ENCODE data around the gene ZNF197. TPM values are rescaled to one million over a fixed set of nuclear protein-coding genes. Genes with fewer than 3 reads are reported as not detected.
"Not testable (repeated sequence)": the region's sequence is repeated elsewhere in the genome, so short reads cannot be mapped to it uniquely, and the experiment has no call there.

ZNF197 gene
- polyA plus RNA-seq (2012; ENCODE audit: insufficient read depth, insufficient read length) = 8.2 TPM

DNA sequence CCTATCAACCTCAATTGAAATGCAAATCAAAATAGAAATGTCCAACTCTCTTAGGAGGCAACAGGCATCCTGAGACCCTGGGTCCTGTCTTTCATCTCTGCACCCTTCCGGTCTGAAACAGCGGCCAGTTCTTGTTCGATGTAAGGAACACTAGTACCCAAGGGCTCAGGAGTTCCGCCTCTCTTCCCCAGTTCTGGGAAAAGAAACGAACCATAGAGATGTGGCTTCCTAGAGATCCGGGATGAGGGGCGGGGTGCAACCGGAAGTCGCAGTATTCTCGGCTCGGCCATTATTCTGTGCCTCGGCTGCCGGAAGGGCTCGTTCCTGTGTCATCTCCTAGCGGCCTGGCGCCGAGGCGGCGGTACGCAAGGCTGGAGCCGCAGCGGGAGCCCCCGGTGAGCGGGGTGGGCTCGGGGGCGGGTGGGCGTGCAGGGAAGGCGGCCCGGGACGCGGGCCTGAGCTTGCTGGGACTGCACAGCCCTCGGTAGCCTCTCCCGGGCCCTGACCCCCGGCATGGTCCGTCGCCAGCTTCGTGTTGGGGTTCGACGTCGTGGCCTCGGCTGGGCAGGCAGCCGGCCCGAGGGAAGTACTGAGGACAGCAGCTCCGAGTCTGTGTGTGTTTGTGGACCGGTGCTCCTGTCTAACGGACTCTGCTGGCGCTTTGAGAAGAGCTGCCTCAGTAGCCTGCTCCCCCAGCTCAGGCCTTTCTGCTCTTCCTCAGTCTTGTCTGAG lies at the start of gene ZNF197:
TSS of gene ZNF197 (plus strand) at position 288 of the 732 bp plus-strand sequence. CDS start 4,119 bp downstream, outside the sequence.
- DNase-seq (ENCODE audit: low read depth, low spot score) = peak; percentile 55
- H3K4me3 ChIP-seq (ENCODE audit: low read length) = peak within 1 kb of the TSS; percentile 81

- no peak overlapping the region for H3K4me3 ChIP-seq (ENCODE audit: low read length)
- no peak for DNase-seq (ENCODE audit: low read depth, low spot score)
These were observed 48.2 kb upstream of the ZNF197 start for GRCh38 chr3:44576613-44577012.

- not testable (repeated sequence) for DNase-seq (ENCODE audit: low read depth, low spot score); H3K4me3 ChIP-seq (ENCODE audit: low read length)
These were observed 47.4 kb upstream of the ZNF197 start for GRCh38 chr3:44577354-44577952.

DNA sequence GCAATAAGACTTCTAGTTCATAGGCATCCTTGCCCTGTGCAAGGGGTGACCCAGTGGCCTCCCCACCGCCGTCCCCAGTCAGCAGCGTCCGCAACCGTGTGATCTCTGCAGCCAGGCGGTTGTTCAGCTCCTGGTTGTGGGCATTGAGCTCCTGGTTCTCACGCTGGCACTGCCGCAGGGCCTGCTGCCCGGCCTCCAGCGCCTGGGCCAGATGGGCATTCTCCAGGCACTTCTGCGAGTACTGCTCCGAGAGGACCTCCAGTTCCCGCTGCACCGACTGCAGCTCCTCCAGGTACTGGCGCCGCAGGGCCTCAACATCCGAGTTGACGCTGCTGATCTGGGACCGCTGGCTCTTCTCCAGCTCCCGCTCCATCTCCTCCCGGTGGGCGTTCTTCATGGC lies 46.5 kb upstream of the ZNF197 start:
- DNase-seq (ENCODE audit: low read depth, low spot score); H3K4me3 ChIP-seq (ENCODE audit: low read length): not testable (repeated sequence)

DNA sequence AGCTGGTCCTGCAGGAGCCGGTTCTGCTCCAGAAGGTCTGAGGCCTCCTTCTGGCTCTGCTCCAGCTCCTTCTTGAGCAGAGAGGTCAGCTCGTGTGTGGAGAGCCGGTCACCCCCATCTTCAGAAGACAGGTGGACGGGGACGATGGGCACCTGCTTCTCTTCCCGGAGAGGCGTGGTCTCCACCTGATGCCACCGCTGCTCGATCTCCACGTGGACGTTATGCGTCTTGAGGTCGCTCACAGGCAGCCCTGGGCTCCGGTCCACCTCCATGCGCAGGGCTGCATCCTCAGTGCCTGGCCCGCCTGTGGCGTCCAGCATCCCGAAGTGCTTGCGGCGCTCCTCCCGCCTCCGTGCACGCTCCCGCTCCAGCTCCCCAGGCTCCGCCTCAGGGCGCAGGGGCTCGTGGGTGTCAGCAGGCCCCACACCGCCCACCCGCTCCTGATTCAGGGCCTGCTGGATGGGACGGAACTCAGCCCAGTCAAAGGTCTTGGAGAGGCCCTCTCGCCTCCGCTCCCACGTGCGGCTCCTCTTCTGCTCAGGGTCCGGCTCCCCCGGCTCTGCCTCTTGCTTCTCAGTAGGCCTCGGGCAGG lies 45.8 kb upstream of the ZNF197 start:
- DNase-seq (ENCODE audit: low read depth, low spot score); H3K4me3 ChIP-seq (ENCODE audit: low read length): not testable (repeated sequence)

- DNase-seq (ENCODE audit: low read depth, low spot score); H3K4me3 ChIP-seq (ENCODE audit: low read length): not testable (repeated sequence)
These were observed 45.1 kb upstream of the ZNF197 start for GRCh38 chr3:44579749-44580148.

DNA sequence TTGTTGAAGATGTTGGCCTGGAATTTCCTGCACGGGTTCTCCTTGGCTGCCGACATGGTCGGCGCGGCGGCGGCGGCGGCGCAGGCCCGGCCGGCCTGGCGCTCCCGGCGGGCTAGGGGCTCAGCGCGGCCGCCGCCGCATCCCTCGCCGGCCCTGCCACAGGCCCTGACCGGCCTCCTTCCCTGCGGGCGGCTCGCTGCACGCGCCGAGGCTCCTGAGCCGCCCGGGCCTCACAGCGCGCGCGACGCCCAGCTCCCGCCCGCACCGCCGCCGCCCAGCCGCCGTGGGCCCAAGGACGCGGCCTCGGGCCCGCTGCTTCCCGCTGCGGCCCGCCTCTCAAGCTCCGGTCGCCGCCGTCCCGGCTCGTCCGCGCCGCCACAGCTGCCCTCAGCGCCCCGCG lies 43.9 kb upstream of the ZNF197 start:
- not testable (repeated sequence) for DNase-seq (ENCODE audit: low read depth, low spot score); H3K4me3 ChIP-seq (ENCODE audit: low read length)

DNA sequence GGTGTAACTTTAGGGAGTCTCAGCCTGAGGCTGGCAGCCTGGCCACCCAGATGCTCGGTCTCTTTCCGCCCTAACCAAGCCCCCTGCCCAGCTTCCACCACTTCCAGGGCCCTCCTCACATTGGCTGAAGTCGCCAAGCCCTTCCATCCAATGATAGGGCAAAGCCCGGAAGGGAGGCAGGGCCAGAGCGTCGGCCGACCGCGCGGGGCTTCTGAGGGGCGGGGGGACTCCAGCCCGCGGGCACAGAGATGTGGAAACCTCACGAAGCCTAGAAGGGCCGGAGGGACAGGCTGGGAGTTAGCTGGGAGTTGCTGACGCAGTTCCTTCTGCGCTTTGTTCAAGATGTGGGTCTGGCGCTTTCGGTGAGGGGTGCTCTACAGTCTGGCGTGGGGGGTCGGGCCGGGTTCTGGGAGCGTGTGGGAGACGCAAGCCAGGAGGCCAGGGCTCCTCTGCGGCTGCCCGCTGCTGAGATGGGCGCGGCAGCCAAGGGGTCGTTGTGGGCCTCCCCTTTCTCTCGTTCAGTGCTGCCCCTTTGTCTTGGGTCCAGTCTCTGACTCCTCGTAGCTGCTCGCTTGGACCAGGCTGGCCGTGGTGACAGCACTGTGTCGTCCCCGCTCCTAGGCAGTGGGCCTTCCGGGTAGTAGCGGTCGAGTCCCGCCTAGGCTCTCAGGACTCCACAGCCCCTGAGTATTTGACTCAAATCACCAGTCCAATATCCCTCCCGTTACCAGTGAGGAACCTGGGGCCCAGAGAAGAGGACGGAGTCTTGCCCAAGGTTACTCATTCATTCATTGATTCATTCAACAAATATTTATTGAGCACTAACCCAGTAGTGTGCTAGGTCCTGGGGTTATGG lies 40.0 kb upstream of the ZNF197 start, which contains the start of gene ZNF660:
TSS of gene ZNF660 (plus strand) at position 319 of the 856 bp plus-strand sequence. CDS start 9,230 bp downstream, outside the sequence.
- no peak for DNase-seq (ENCODE audit: low read depth, low spot score)
- no peak within 1 kb of the TSS for H3K4me3 ChIP-seq (ENCODE audit: low read length)

DNA sequence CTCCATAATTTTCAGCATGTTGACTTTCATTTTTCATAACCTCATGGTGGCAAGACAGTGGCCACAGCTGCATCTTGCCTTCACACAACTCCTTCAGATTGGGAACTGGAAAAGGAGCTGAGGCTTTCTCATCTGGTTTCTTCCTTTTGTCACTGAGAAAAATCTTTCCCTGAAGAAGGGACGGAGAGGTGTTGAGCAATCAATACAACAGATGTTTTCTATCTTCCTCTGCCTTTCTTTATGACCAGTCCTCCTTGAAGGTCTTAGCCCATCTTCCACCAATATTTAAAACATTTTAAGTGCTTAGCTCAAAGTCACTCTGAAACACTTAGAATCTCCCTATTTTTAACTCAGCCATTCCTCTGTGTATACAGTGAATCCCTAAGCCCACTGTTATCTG lies 28.2 kb upstream of the ZNF197 start:
- DNase-seq (ENCODE audit: low read depth, low spot score) = no peak
- H3K4me3 ChIP-seq (ENCODE audit: low read length) = no peak overlapping the region

GRCh38 chr3:44601749-44602148 lies 23.1 kb upstream of the ZNF197 start:
- no peak overlapping the region for H3K4me3 ChIP-seq (ENCODE audit: low read length)
- no peak for DNase-seq (ENCODE audit: low read depth, low spot score)

- DNase-seq (ENCODE audit: low read depth, low spot score) = no peak
- H3K4me3 ChIP-seq (ENCODE audit: low read length) = no peak overlapping the region
These were observed 12.2 kb upstream of the ZNF197 start for GRCh38 chr3:44612678-44613077.

GRCh38 chr3:44628716-44629115 lies 3.9 kb downstream of the ZNF197 start:
- no peak overlapping the region for H3K4me3 ChIP-seq (ENCODE audit: low read length)
- no peak for DNase-seq (ENCODE audit: low read depth, low spot score)

DNA sequence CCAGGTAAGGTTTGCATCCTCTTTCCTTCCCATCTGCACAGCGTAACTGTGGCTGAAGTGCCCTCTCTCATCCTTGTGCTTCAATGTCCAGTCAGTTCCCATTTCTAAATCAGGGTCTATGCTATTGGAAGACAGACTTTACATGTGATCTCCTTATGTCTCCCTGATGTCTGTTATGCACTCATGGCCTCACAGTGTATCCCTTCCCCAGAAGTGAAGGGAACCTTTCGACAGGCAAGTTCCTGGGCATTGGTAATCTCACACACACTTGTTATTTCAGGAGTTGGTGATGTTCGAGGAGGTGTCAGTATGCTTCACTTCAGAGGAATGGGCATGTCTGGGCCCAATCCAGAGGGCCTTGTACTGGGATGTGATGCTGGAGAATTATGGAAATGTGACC lies 7.4 kb downstream of the ZNF197 start:
- H3K4me3 ChIP-seq (ENCODE audit: low read length) = no peak overlapping the region
- no peak for DNase-seq (ENCODE audit: low read depth, low spot score)

GRCh38 chr3:44642337-44642736 lies 17.5 kb downstream of the ZNF197 start:
- DNase-seq (ENCODE audit: low read depth, low spot score) = no peak
- H3K4me3 ChIP-seq (ENCODE audit: low read length) = no peak overlapping the region

- no peak overlapping the region for H3K4me3 ChIP-seq (ENCODE audit: low read length)
These were observed 18.2 kb downstream of the ZNF197 start for GRCh38 chr3:44643024-44643423.

GRCh38 chr3:44647771-44648170 lies 22.9 kb downstream of the ZNF197 start:
- no peak overlapping the region for H3K4me3 ChIP-seq (ENCODE audit: low read length)
- no peak for DNase-seq (ENCODE audit: low read depth, low spot score)

More at GRCh38 chr3:44643024-44643423, 18.2 kb downstream of the ZNF197 start:
- DNase-seq (ENCODE audit: low read depth, low spot score) = no peak

DNA sequence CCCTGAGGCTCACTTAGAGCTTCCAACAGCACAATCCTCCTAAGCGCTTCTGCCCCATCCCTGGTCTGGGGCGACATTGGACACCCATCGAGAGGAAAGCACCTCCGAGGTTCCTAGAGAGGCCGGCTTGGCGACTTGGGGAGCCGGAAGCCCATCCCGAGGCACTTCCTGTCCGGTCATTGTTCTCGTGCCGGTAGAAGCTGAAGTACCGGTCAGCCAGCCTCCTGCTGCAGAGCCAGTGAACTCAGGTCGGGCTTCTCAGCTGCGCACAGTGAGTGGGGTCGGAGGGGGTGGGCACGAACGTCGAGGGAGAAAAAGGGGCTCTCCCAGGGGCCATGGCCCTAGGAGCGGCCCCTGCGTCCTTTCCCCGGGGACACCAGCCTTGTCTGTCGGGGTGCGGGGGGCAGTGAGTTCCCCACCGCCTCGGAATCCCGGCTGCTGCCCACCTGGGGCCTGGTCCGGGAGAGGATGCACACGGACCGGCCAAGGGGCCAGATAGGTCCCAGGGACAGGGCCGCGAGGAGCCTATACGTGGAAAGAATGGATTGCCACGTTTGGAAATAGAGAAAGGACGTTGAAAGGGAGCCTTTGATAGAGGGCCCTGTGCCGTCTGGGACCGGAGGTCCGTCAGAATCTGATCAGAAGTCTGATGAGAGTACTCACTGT lies 23.9 kb downstream of the ZNF197 start, which contains the start of gene ZNF35:
TSS of gene ZNF35 (plus strand) at position 169 of the 666 bp plus-strand sequence. CDS start 2,336 bp downstream, outside the sequence.
- H3K4me3 ChIP-seq (ENCODE audit: low read length) = no peak within 1 kb of the TSS
- no peak for DNase-seq (ENCODE audit: low read depth, low spot score)

DNA sequence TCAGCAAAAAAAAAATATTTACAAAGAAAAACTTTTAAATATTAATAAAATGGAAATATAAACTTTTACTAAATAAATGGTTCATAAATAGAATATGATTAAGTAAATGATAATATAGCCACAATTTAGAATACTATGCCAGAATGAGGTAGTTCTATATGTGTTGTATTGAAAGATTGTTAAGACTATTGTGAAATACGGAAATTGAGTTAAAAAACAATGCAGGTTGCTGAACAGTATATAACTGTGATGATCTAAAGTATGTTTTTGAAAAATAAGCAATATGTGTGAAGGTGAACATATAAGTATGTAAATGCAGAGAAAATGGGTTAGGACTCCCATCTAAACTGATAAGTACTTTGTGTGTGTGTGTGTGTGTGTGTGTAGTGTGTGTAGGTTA lies 24.9 kb downstream of the ZNF197 start:
- no peak for DNase-seq (ENCODE audit: low read depth, low spot score)
- H3K4me3 ChIP-seq (ENCODE audit: low read length) = no peak overlapping the region

DNA sequence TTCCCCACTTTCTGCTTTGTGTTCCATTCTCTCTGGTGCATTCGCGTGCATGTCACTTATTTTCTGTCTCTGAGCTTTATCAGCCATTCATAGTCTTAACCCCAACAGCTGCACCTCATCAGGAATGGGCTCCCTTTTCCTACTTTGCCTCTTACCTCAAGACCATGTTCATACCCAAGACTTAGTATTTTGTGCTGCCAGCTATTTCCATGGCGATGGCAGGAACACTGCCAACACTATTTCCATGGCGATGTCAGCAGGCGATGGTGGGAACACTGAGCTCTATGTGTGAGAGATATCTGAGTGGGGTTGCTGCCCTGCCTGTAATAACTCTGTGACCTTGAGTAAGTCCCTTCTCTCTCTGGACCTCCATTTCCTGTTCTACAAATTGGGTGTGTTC lies 29.2 kb downstream of the ZNF197 start:
- DNase-seq (ENCODE audit: low read depth, low spot score) = no peak
- no peak overlapping the region for H3K4me3 ChIP-seq (ENCODE audit: low read length)

All from Jurkat, Clone E6-1 (cell line).